Measurements from ENCODE around the gene VPS51.
A peak's percentile ranks its signal among the peaks of the same experiment; 100 is the strongest.

VPS51 gene

DNA sequence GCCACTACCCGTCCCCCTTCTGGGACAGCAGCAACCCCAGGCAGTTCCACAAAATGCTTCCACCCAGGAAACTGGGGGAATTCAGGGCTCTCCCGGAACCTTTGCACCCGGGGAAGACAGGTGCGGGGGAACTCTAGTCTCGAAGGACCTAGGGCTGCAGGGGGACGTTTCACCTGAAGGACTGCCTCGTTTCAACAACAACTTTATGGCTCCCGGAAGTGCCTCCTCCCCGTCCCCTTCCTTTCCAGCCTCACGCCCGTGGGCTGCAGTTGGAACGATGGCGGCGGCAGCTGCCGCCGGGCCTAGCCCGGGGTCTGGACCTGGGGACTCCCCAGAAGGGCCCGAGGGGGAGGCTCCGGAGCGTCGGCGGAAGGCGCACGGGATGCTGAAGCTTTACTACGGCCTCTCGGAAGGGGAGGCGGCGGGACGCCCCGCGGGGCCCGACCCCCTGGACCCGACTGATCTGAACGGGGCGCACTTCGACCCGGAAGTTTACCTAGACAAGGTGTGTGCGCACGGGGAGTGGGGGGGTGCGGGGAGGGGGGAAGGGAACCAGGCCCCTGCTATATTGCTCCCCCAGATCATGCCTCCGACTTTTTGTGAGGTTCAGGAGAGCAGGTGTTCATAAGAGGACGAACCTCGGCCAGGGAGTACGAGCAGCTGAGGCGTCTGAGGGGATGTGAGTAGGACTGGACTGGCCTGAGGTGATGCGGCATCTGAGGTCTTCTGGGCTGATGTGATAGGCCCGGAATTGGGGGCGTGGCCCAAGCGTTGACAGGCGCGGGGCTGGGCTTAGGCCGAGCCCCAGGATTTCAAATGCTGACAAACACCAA lies at the start of gene VPS51:
Gene VPS51, plus strand, starts transcription at position 241 of the 833 bp plus-strand sequence. Its CDS starts 37 bp downstream, at position 278.
- DNase-seq = peak; percentile 91

- no peak for DNase-seq
Observed at GRCh38 chr11:65047581-65048422, 48.2 kb upstream of the VPS51 start.

GRCh38 chr11:65051398-65051858 lies 44.6 kb upstream of the VPS51 start:
- DNase-seq = no peak

DNA sequence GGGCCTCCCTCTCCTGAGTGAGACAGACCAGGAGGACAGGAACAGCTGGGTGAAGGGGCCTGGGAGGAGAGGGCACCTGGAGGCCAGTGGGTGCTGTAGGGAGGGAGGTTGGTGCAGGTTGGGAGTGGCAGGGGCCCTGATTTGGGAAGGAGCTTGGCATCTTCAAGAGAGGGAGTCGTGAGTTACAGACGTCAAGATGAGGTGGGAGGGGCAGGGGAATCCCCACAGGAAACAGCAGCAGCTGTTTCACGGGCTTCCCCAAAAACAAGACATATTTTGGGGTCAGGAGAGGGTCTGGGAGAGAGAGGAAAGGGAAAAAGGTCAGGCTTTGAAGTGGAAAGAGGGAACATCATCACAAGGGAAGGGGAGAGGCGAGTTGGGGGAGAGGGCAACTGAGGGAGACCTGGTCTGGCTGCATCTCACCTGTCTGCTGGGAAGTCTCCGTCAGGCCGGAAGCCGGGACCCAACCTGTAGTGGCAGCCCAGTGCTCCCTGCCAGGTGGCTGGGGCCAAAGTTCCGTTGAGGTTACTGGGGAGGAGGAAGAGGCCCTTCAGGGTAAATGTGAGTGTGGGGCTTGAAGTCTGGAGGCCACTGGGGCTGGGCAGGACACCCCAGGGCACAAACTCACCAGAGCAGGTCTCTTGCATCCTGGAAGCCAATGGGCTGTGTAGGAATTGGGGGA lies 42.0 kb upstream of the VPS51 start:
- no peak for DNase-seq

- no peak for DNase-seq
Observed at GRCh38 chr11:65055538-65055937, 40.5 kb upstream of the VPS51 start.

DNA sequence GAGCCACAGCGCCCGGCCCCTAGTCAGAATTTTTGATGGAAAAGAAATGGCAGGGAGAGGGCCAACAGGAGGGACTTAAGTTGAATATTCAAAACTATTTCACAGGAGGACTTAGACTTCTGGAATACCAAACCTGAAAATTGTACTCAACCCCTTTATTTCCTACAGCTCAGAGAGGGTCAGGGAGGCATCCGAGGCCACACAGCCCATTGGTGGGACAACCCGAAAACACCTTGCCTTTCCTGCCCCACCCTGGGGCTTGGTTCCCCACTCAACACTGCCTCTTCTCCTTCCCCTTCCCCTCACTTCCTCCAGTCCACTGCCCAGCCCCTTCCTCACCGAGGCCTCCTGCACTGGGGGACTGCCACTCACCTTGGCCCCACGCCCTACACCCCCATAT lies 39.0 kb upstream of the VPS51 start:
- DNase-seq = no peak

DNA sequence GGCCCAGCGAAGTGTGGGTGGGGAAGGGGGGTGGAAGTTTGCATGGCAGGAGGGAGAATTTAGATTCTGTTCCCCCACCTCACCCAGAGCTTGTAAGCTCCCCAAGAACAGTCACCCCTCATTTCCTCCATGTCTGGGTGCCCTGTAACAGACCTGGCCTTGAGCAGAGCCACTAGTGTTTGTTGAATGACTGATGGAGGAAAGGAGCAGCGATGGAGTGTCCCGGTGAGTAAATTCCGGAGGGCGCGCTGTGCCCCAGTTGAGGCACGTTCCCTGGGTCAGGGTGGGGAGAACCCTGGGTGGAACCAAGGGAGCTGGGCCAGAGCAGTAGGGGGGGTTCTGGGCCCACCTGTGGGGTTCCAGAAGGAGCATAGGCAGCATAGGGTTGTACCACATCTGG lies 38.5 kb upstream of the VPS51 start:
- no peak for DNase-seq

- peak; percentile 92 for DNase-seq
Observed at GRCh38 chr11:65058012-65058411, 38.0 kb upstream of the VPS51 start.

DNA sequence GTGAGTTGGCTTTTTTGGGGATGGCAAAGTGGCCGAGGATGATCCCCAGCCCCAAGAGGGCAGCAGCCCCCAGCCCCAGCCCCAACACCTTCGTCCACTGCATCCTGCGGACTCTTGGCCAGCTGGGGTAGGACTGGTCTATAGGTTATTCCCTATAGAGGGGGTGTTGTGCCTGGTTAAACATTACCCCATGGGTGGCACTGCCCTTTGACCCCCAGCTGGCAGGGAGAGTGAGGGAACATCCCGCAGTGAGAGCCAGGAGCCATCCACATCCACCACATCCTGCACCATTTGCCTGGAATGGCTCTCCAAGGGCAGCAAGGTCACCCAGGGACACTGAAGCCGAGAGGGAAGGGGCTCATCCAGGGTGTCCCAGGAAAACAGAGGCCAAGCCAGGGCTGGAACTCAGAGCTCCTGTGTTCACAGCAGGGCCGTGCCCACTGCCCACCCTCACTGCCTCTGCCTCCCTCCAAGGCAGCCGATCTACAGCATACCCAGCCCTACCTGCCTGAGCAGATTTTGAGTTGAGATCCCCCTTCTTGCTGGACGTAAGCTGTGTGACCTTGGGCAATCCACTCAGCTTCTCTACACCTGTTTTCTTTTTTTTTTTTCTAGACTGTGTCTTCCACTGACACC lies 37.5 kb upstream of the VPS51 start, which contains the start of gene NAALADL1:
Gene NAALADL1, minus strand, starts transcription at position 135 of the 636 bp plus-strand sequence. Its CDS starts 32 bp downstream, at position 103.
- peak; percentile 75 for DNase-seq

DNA sequence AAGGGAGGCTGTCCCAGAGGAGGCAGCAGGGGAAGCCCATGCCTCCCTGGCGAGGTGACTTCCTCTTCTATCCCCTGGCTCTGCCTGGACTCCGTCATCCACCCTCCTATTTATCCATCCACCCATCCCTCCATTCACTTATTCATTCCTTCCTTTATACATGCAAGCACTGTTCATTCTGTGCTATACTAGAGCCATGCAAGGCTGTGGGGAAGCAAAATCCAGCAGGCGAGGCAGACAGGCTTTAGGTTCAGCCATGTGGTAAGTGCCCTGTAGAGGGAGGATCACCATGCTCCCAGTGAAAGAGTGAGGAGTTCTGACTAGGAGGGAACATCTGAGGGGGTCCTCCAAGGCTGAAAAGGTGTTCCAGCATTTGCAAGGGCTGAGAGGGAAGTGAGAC lies 36.5 kb upstream of the VPS51 start:
- no peak for DNase-seq

DNA sequence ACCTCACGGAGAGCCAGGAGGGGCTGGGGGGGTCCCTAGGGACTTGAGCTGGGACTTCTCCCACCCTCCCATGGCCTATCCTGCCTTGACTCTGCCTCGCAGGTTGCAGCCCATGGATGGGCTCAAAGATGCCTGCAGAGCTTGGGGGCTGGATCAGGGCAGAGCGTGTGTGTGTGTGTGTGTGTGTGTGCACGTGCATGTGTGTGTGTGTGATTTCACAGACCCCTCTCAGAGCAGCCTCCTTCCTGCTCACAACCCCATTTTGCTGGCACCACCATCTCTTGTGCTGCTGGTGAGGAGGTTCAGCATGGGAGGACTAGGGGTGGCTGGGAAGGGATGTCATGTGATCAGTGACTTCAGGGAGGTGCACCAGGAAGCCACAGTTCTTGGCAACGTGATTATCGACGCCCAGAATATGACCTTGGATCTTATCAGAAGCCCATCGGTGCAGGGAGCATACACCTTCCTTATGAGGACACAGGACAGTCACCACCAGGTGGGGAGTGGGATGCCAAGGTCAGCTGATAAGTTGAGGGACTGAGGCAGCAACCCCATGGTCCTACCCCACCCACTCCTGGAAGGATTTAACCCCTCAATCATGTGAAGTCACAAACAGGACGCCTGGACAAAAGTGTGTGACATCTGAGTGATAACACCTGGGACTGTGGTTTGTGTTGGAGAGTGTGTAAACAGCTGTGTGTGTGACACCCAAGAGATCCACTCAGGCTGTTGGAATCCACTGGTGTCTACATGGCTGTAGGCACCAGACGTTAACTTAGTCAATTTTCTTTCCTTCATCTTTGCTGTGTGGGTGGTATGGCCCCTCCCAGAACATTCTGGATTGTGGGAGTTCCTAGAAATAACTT lies 35.8 kb upstream of the VPS51 start:
- no peak for DNase-seq

GRCh38 chr11:65060913-65061408 lies 35.1 kb upstream of the VPS51 start:
- DNase-seq = no peak

GRCh38 chr11:65063532-65063931 lies 32.5 kb upstream of the VPS51 start:
- DNase-seq = no peak

DNA sequence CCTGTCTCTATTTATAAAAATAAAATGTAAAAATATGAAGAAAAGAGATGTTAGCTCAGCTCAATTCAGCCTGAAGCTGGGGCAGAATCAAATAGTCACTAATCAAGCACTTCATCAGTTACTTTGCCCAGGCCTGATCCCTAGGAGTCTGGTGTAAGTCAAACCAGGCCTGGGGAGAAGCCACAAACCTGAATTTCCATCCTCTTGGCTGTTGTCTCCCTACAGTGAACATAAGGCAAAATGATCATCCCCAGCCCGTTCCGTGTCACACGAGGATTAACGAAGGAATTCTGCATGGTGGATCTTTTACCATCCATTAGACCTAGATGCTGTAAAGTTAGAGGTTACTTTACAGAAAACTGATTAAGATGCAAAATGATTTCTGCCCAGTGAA lies 31.2 kb upstream of the VPS51 start:
- DNase-seq = no peak

GRCh38 chr11:65065851-65066250 lies 30.2 kb upstream of the VPS51 start:
- DNase-seq = no peak

DNA sequence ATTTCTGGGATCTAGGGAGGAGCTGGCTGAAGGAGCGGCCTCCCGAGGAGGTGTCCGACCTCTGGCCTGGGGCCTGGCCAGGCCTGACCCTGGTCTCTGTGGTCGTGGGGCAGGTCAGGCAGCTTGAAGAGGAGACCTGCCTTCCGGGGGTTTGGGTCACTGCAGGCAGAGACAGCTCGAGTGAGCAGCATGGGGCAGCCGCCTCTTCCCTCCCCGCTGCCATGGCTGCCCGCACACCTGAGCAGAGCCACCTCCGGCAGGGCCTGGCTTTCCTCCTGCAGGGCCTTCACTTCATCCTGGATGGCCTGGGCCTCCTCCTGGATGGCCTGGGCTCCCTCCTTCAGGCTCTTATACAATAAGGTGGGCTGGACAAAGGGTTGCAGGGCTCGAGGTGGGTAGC lies 29.7 kb upstream of the VPS51 start:
- peak; percentile 56 for DNase-seq

DNA sequence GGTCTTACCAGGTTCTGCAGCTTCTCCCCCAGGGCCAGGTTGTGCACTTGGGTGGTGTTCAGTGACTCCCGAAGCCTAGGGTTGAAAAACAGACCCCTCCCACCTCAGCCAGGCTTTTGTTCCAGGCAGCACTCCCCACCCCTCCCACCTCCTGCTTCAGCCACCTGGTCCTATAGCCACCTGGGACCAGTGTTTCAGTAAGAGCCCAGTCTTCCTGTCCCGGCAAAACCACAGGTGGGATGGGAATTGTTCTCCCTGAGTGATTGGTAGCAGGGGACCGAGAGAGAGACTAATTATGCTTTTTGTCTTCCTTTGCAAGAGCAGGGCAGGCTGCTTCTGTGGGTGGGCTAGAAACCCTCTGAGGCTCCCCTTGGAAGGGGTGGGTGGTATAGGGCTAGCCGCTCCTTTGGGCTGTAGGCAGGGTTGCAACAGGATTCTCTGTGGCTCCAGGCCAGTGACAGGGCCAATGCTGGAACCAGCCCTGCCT lies 29.2 kb upstream of the VPS51 start:
- peak; percentile 95 for DNase-seq

DNA sequence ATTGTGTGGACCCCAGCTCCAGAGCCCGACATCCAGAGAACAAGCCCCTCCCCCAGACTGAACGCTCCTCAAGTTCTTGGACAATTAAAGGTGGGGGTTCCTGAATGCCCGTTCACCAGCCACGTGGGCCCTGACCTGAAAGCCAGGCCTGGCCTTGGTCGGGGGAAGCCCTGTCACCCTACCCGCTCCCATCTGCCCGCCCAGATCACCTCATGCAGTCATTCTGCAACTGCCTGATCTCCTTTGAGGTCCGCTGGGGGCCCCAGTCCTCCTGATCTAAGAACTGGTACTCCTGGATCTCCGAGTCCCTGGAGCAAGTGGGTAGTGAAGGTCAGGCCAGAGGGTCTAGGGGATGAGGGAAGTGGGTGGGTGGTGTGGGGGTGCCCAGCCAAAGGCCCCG lies 28.6 kb upstream of the VPS51 start:
- no peak for DNase-seq

- no peak for DNase-seq
Observed at GRCh38 chr11:65069217-65069616, 26.8 kb upstream of the VPS51 start.

GRCh38 chr11:65071907-65072630 lies 23.9 kb upstream of the VPS51 start:
- DNase-seq = no peak

GRCh38 chr11:65072631-65072966 lies 23.4 kb upstream of the VPS51 start:
- DNase-seq = no peak

Data from NCI-H146 (cell line).